H1 (cell line): ENCODE results near the gene RTKN. TPM values are rescaled to one million over a fixed set of nuclear protein-coding genes. Genes with fewer than 3 reads are reported as not detected.

ENCODE experiments used
- POLR2A ChIP-seq, 2 experiments: IDR thresholded peaks; 1 replicate in 1 of 2; 2 replicates in 1 of 2; pipeline ENCODE4 v1.6.1; 2011; ENCODE audit warnings: low read depth in 2 of 2, low read length in 2 of 2, mild to moderate bottlenecking in 2 of 2; ENCODE audit errors: control extremely low read depth in 1 of 2
- TBP ChIP-seq: IDR thresholded peaks from 2 replicates; pipeline ENCODE4 v1.6.1; 2011; ENCODE audit warnings: low read depth, low read length, improper control_type of control experiment
- polyA plus RNA-seq, 7 experiments: library from polyadenylated mRNA; depleted of rRNA in 3 of 7; stranded (reverse) in 5 of 7; unstranded in 2 of 7; fragments of >200 nt in 5 of 7; fragments of 200-250 nt in 2 of 7; gene quantifications; 1 replicate in 5 of 7; 2 replicates in 1 of 7; 4 replicates in 1 of 7; pipeline versions ENCODE4 v1.2.1 to v1.2.3, GENCODE V29; 2011 to 2013; ENCODE audit warnings: missing spikeins in 2 of 7, mixed read lengths in 2 of 7
- total RNA-seq: library from RNA; stranded (reverse); fragmentation: NEBNext Ultra II Directional; extraction: Animal tissue kit (Norgen Biotek cat#: 25700); gene quantifications from 2 replicates; pipeline ENCODE4 v1.2.1, GENCODE V29; 2021

Gene RTKN
- total and polyA plus RNA-seq, 2 of the 8 experiments (the other 6 are each of a cell fraction or from before 2014, with no cell fraction given), result 40.2 to 54.1 TPM

- TF ChIP-seq TBP, result no peak
- peak; percentile 31 to 38; a peak in 2 of 3 replicates for TF ChIP-seq POLR2A (IDR thresholded peaks at IDR 0.05; ENCODE audit: control extremely low read depth in 1 of 2, low read depth in 2 of 2, low read length in 2 of 2)
Measured at GRCh38 chr2:74423231-74424095, 18.3 kb downstream of the RTKN start (continued).
